Panc1 (cell line): ENCODE measurements around the gene DPM1. TPM values are rescaled to one million over a fixed set of nuclear protein-coding genes. Genes with fewer than 3 reads are reported as not detected.
A peak's percentile ranks its signal among the peaks of the same experiment; 100 is the strongest.

Experiments
- ATAC-seq: fragments of 200-7000 bp; cut with Tn5 transposase; 2 replicates; pipeline ENCODE4 v1.9.1; 2020; ENCODE audit warnings: mild to moderate bottlenecking, moderate library complexity
- BruUV-seq: library from RNA; stranded (reverse); fragments of 400-500 nt; replicated peaks from 2 replicates; lab custom pipeline; 2021; lab: Mats Ljungman, UMichigan
- CTCF ChIA-PET: fragments of 300-600 bp; sonication (Branson Sonifier 250); formaldehyde crosslinking; loops from one replicate; lab custom pipeline; 2022; ENCODE audit warnings: antibody characterized with exemption; lab: Charles Lee
- POLR2A ChIA-PET: fragments of 300-600 bp; sonication (Branson Sonifier 250); formaldehyde crosslinking; loops from one replicate; lab custom pipeline; 2022; ENCODE audit warnings: antibody characterized with exemption; lab: Charles Lee
- DNase-seq: peaks from one replicate; pipeline ENCODE4 v3.0.0-alpha.2; 2010; ENCODE audit warnings: low read depth, low spot score
- H3K27ac ChIP-seq: 2 replicates; pipeline ENCODE4 v1.5.1; 2011; ENCODE audit warnings: mild to moderate bottlenecking, low read length, inconsistent platforms
- H3K27me3 ChIP-seq: fragments of 200-500 bp; sonication (Bioruptor generic); 2 replicates; pipeline ENCODE4 v1.6.0; 2014; ENCODE audit warnings: low read length, inconsistent platforms; ENCODE audit not compliant: control insufficient read depth, insufficient read depth
- H3K36me3 ChIP-seq: fragments of 200-500 bp; sonication (Bioruptor generic); 2 replicates; pipeline ENCODE4 v1.5.1; 2014; ENCODE audit warnings: inconsistent platforms, mild to moderate bottlenecking, low read length, moderate library complexity; ENCODE audit not compliant: control insufficient read depth, insufficient read depth
- H3K4me1 ChIP-seq: 2 replicates; pipeline ENCODE4 v1.5.1; 2011; ENCODE audit warnings: inconsistent platforms, mild to moderate bottlenecking, low read length, moderate library complexity; ENCODE audit not compliant: control insufficient read depth, insufficient read depth
- H3K4me3 ChIP-seq, 2 experiments: 2 replicates each; pipeline ENCODE4 v1.5.1; 2011 to 2012; ENCODE audit warnings: low read depth in 2 of 2, low read length in 2 of 2, mild to moderate bottlenecking in 2 of 2, inconsistent platforms in 1 of 2, moderate library complexity in 1 of 2
- H3K9me3 ChIP-seq: fragments of 200-500 bp; sonication (Bioruptor generic); 2 replicates; pipeline ENCODE4 v1.5.1; 2014; ENCODE audit warnings: low read depth, mild to moderate bottlenecking, inconsistent platforms, low read length, moderate library complexity; ENCODE audit not compliant: control insufficient read depth, insufficient read depth
- CTCF ChIP-seq: fragments of 450-650 bp; IDR thresholded peaks from 2 replicates; pipeline ENCODE4 v1.5.1; 2017; ENCODE audit warnings: mild to moderate bottlenecking
- POLR2AphosphoS5 ChIP-seq: IDR thresholded peaks from 2 replicates; pipeline ENCODE4 v1.6.1; 2012; ENCODE audit warnings: mild to moderate bottlenecking, low read depth, low read length, moderate library complexity
- REST ChIP-seq, 2 experiments: IDR thresholded peaks; 2 replicates each; pipeline ENCODE4 v1.6.1; 2011 to 2012; ENCODE audit warnings: low read depth in 2 of 2, control low read depth in 1 of 2, low read length in 1 of 2, mild to moderate bottlenecking in 1 of 2, moderate library complexity in 1 of 2; ENCODE audit not compliant: insufficient read depth in 1 of 2
- SIN3A ChIP-seq: IDR thresholded peaks from 2 replicates; pipeline ENCODE4 v1.6.1; 2012; ENCODE audit warnings: low read depth, mild to moderate bottlenecking, low read length, moderate library complexity, borderline replicate concordance; ENCODE audit not compliant: insufficient read depth
- TCF7L2 ChIP-seq: IDR thresholded peaks from 2 replicates; pipeline ENCODE4 v1.6.1; 2011; ENCODE audit warnings: mild to moderate bottlenecking, low read depth, low read length, inconsistent platforms
- in situ Hi-C: cut with HindIII; loops from 2 replicates; pipeline ENCODE4 v1.10.0; 2016; ENCODE audit warnings: low sequenced_read_pairs, low pct_unique_long_range_greater_than_20kb
- intact Hi-C: fragments of 100-400 bp; cut with micrococcal nuclease; formaldehyde crosslinking; loops from one replicate; pipeline ENCODE4 v1.10.0; 2022; ENCODE audit not compliant: unreplicated experiment
- total RNA-seq: library from RNA; stranded (reverse); gene quantifications from one replicate; pipeline ENCODE4 v1.2.1, GENCODE V29; 2021; ENCODE audit not compliant: unreplicated experiment

Gene DPM1
- total RNA-seq, 1 experiment from 2014 or later, result 50.2 TPM

GRCh38 chr20:50948132-50948785 lies 10.1 kb downstream of the DPM1 start:
- in situ Hi-C loops, result no loop called here
- intact Hi-C loops, result no loop called here
- CTCF ChIA-PET, result no interaction called here
- ATAC-seq (peak; percentile 42; the same call in 1 of the 2 replicates), DNase-seq (no peak)
- BruUV-seq, result no TSS peak
- H3K4me1 ChIP-seq, result no peaks in the 10 kb centered on the region
- POLR2A ChIA-PET, result no interaction called here
- no peak overlapping the region for H3K4me3 ChIP-seq
- H3K9me3 ChIP-seq, result no peaks in the 10 kb centered on the region
- H3K27me3 ChIP-seq, result no peaks in the 10 kb centered on the region
- no peak overlapping the region for H3K27ac ChIP-seq
- peaks cover 38% of the 10 kb centered on the region for H3K36me3 ChIP-seq
- TF ChIP-seq CTCF (no peak), SIN3A (no peak), REST (IDR thresholded peaks at IDR 0.05; ENCODE audit: insufficient read depth in 1 of 2, low read depth in 2 of 2, low read length in 1 of 2) (no peak), TCF7L2 (no peak), POLR2AphosphoS5 (no peak)

GRCh38 chr20:50943069-50943468 lies 15.3 kb downstream of the DPM1 start:
- Histone ChIP-seq H3K4me3 (no peak overlapping the region), H3K36me3 (peaks cover 31% of the 10 kb centered on the region), H3K27ac (no peak overlapping the region), H3K4me1 (no peaks in the 10 kb centered on the region), H3K27me3 (no peaks in the 10 kb centered on the region), H3K9me3 (no peaks in the 10 kb centered on the region)
- DNase-seq (no peak), ATAC-seq (no peak)
- ChIA-PET POLR2A (no interaction called here), CTCF (no interaction called here)
- in situ Hi-C loops (no loop called here), intact Hi-C loops (no loop called here)
- no TSS peak for BruUV-seq
- TF ChIP-seq POLR2AphosphoS5 (no peak), TCF7L2 (no peak), SIN3A (no peak), CTCF (no peak), REST (IDR thresholded peaks at IDR 0.05; ENCODE audit: insufficient read depth in 1 of 2, low read depth in 2 of 2, low read length in 1 of 2) (no peak)
